Stimulated activated CD8-positive, alpha-beta memory T cell treated with anti-CD3 and anti-CD28 coated beads, Interleukin-15, amount 100 ng/mL, for 4 hours (primary cell): ENCODE data around the gene CST7.
"Not testable (repeated sequence)": the region's sequence is repeated elsewhere in the genome, so short reads cannot be mapped to it uniquely, and the experiment has no call there.

Source experiments
- DNase-seq, 2 donors: peaks; one replicate each; pipeline ENCODE4 v3.0.0-alpha.2; 2020; ENCODE audit warnings: low read depth in 2 of 2

The CST7 gene

GRCh38 chr20:24948939-24949679, at the start of gene CST7:
CST7 (plus strand) TSS chr20:24949269; CDS start chr20:24949506, 237 bp downstream.
- DNase-seq: peak; percentile 86 to 89

- no peak for DNase-seq
Observed at GRCh38 chr20:24906806-24907205, 42.3 kb upstream of the CST7 start.

GRCh38 chr20:24908642-24909041, 40.4 kb upstream of the CST7 start:
- no peak for DNase-seq

GRCh38 chr20:24909086-24909780, 39.8 kb upstream of the CST7 start:
- no peak for DNase-seq

- DNase-seq: no peak
Observed at GRCh38 chr20:24909861-24910260, 39.2 kb upstream of the CST7 start.

- DNase-seq: no peak
Observed at GRCh38 chr20:24910461-24910860, 38.6 kb upstream of the CST7 start.

GRCh38 chr20:24911461-24911860, 37.6 kb upstream of the CST7 start:
- no peak for DNase-seq

- DNase-seq: no peak
Observed at GRCh38 chr20:24912397-24913075, 36.5 kb upstream of the CST7 start.

GRCh38 chr20:24913076-24913628, 35.9 kb upstream of the CST7 start:
- DNase-seq: no peak

- no peak for DNase-seq
Observed at GRCh38 chr20:24914388-24915241, 34.5 kb upstream of the CST7 start.

- no peak for DNase-seq
Observed at GRCh38 chr20:24915440-24915839, 33.6 kb upstream of the CST7 start.

GRCh38 chr20:24915892-24916291, 33.2 kb upstream of the CST7 start:
- DNase-seq: no peak

GRCh38 chr20:24916412-24916811, 32.7 kb upstream of the CST7 start:
- DNase-seq: no peak

GRCh38 chr20:24917056-24917455, 32.0 kb upstream of the CST7 start:
- no peak for DNase-seq

GRCh38 chr20:24917797-24918578, 31.1 kb upstream of the CST7 start:
- DNase-seq: no peak

GRCh38 chr20:24918579-24919566, 30.2 kb upstream of the CST7 start:
- no peak for DNase-seq

- DNase-seq: not testable (repeated sequence)
Observed at GRCh38 chr20:24919665-24920064, 29.4 kb upstream of the CST7 start.

GRCh38 chr20:24920706-24921105, 28.4 kb upstream of the CST7 start:
- not testable (repeated sequence) for DNase-seq

GRCh38 chr20:24929259-24929658, 19.8 kb upstream of the CST7 start:
- DNase-seq: not testable (repeated sequence)
